NCI-H774 (cell line): ENCODE results near the gene TAP1.
"Not testable (repeated sequence)": the region's sequence is repeated elsewhere in the genome, so short reads cannot be mapped to it uniquely, and the experiment has no call there.

Source experiments
- DNase-seq: peaks from one replicate; lab custom pipeline; 2025; lab: John Stamatoyannopoulos, UW

The TAP1 gene, protein sequence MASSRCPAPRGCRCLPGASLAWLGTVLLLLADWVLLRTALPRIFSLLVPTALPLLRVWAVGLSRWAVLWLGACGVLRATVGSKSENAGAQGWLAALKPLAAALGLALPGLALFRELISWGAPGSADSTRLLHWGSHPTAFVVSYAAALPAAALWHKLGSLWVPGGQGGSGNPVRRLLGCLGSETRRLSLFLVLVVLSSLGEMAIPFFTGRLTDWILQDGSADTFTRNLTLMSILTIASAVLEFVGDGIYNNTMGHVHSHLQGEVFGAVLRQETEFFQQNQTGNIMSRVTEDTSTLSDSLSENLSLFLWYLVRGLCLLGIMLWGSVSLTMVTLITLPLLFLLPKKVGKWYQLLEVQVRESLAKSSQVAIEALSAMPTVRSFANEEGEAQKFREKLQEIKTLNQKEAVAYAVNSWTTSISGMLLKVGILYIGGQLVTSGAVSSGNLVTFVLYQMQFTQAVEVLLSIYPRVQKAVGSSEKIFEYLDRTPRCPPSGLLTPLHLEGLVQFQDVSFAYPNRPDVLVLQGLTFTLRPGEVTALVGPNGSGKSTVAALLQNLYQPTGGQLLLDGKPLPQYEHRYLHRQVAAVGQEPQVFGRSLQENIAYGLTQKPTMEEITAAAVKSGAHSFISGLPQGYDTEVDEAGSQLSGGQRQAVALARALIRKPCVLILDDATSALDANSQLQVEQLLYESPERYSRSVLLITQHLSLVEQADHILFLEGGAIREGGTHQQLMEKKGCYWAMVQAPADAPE

DNA sequence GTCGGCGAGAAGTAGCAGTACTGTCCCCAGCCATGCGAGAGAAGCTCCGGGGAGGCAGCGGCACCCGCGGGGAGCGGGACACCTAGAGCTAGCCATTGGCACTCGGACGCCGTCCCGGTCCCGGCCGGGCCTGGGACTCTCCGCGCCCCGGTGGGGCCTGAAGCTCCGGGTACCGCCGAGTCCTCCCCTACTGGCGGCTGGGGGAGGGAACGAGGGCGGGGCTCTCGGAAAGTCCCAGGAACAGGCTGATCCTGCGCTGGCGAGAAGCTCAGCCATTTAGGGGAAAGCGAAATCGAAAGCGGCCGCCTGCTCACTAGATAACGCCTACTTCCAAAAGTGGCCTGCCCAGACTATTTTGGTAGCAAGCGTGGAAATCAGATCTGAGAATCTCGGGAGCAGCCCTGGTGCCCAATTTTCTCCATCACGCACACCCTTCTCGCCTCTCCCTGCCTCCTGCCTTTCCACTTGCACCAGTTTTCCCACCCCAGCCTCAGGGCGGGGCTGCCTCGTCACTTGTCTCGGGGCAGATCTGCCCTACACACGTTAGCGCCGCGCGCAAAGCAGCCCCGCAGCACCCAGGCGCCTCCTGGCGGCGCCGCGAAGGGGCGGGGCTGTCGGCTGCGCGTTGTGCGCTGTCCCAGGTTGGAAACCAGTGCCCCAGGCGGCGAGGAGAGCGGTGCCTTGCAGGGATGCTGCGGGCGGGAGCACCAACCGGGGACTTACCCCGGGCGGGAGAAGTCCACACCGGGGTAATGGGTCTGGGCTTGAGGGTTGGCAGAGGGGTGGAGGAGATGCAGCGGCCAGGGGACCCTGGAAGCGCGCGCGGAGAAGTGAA, at the start of gene TAP1, which contains the start of gene PSMB9:
Gene TAP1 (minus strand): TSS at position 164 of the 835 bp plus-strand sequence. CDS start 68 bp downstream, at position 96.
Gene PSMB9 (plus strand): TSS at position 652 of the 835 bp plus-strand sequence. CDS start 38 bp downstream, at position 690.
- peak; percentile 86 for DNase-seq

DNA sequence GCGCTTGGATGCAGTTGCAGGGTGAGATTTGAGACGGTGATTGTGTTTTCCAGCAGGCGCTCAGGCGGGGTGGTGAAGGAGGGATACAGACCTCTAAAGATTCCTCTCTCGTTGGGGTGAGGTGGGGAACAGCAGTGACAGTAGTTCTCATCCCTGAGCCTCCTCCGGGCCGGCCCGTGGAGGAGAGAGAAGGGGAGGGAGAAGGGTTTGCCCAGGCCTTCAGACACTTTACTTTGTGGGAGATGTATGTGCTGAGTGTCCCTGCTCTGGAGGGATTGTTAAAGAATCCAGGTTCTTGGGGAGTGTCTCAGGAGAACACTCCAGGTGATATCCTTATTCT, 41.5 kb upstream of the TAP1 start:
- no peak for DNase-seq

DNA sequence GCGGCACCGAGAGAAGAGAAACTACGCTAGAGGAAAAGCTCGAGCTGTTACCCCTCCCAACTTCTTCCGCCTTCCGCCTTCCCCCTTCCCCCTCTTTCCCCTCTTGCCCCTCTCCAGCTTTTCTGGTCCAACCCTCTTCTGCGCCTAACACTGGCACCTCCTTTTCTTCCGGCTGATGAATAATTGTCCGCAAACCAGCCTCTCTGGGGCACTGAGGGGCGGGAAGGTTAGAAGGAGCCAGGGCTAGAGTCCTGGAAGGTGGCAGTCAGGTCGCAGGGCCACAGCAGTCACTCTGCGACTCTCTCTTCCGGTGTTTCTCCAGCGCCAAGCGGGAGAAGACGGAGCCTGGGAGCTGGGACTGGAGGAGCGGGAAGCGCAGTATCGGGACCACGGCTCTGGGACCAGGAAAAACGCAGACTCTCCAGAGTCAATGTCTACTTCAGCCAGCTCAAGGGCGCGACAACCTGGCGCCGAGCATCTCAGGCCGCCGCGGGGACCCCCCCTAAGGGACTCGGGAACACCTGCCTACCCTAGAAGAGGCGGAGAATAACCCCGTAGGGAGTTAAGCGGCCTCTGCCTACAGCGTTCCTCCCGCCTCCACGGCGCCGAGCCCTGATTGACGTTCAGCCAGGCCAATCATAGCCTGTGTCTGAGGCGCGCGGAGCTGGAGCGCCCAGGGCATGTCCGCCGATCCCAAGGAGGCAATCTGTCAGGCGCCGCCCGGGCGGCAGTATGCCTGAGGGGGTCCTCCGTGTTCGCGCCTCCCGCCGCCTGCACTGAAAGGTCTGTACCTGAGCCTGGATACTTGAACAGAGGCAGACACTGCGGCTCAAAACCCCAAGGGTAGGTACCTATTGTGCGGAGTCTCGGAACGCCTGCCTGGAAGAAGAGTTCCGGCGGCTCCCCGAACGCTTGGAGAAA, 40.8 kb upstream of the TAP1 start:
- DNase-seq = peak; percentile 96

DNA sequence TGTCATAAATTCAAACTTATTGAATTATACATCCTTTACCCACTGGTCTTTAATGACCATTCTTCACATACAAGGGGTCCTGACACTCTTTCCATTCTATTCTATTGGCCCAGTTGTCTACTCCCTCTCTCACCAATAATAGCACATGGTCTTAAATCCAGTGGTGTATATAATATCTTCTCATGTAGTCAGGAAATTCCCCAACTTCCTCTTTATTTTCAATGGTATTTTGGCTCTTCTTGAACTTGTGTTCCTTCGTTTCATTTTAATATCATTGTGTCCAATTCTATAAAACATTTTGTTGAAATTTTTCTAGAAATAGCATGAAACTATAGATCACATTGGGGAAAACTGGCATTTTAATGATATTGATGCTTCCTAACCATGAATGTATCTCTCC, 37.3 kb upstream of the TAP1 start:
- DNase-seq = no peak

DNA sequence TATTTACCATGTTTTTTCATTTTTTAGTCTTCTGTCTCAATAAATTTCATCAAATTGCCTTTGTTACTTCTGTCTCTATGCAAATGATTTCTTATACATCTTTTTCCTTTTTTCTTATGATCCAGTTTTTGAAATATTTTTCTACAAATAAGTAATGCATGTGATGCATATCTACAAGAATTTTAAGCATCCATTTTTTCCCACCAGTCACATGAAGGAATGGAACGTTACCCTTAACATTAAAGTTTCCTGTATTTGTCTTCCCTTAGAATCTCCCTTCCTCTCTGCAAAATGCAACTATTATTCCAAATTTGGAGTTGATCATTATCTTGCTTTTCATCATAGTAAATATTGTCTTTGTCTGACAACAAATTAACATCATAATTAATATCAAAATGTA, 36.0 kb upstream of the TAP1 start:
- DNase-seq = no peak

DNA sequence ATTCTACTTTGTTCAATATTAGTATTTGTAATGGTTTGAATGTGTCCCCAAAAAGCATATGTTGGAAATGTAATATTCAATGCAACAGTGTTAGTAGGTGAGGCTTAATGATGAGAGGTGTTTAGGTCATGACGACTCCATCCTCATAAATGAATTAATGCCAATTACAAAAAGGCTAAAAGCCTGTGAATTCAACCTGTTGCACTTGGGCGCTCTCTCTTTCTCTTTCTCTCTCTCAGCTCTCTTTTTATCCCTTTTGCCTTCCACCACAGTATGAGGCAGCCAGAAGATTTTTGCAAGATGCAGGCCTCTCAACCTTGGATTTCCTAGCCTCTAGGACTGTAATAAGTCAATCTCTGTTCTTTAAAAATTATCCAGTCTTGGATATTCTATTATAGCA, 35.1 kb upstream of the TAP1 start:
- no peak for DNase-seq

DNA sequence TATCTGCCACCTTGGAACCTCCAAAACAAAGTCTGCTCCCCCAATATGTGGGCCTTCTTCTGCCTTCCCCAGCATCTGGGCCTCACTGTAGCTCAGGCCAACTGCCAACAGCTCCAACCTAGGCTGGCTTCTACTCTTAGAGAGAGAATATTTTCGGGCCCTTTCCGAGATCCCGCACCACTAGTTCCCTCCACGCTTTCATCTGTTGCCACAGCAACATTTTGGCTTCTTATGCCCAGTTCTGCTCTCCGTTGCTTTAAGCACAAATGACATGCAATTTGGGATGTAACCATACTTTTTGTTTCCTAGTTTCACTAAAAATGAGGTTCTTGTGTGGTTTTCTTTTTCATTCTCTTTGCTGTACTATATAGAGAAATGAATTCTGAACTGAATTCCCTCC, 34.1 kb upstream of the TAP1 start:
- no peak for DNase-seq

DNA sequence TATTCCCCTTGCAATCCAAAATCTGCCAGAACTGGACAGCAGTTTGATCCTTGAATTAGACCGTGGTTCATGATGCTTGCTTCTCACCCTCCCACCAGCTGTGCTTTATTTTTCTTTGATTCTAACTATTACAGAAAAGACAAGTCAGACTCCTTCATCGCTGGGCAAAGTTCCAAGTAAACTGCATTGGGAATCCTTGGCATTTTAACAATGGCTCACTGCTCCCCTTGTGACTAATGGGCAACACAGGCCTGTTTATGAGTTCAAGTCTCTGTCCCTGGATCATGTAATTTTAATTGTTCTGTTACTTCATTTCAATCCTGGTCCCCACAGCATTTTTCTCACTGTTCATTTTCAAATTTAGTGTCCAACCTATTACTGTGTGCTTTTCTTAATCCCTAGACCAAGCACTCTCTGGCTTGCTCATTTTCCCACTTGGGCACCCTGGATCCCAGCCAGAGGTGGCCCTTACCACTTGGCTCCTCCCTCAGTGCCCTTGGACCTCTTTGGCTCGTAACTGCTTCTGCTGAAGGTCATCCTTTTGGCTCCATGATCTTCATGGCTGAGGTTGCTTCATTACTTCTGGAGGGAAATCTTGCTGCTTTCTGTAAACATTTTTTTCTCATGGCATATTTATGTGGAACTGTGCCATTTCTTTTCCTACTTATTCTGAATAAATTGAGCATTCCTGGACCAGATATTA, 33.3 kb upstream of the TAP1 start:
- DNase-seq = no peak

DNA sequence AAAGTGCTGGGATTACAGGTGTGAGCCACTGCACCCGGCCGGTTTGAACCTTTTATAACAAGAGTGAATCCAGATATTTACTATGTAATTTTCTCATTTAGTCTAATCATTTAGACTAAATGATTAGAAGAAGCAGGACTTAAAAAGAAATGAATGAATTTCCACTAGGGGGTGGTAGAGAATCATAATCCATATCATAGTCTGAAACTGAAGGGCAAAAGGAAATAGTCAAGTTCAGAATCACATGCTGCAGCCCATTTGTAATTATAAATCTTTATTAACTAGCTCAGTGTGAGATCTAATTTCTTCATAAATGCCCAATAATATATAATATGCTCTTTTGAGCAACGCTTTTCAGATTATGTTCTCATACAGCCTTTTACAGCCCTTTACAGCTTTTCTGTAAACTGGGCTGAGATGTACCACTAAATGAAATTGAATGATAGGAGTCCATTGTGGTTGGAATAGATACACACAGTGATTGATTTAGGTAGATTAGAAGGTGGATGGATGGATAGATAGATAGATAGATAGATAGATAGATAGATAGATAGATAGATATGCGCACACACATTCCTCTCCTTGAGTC, 32.3 kb upstream of the TAP1 start:
- peak; percentile 45 for DNase-seq

DNA sequence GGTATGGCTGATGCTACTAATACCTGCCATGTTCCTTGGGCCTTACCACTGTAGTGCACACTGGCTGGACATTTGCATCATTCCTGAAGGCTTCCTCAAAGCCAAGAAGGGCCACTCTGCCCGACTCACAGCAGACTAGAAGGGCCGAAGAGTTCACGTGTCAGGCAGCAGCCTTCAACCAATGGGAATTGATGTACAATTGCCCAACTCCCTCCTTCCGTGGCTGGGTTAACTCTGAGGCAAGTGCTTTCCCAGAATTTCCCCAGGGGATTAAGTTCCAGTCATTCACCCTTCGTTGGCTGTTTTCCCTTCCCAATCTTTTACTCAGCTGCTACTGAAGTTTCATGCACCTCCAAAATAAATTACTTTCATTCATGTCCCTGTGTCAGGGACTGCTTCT, 30.3 kb upstream of the TAP1 start:
- DNase-seq = no peak

DNA sequence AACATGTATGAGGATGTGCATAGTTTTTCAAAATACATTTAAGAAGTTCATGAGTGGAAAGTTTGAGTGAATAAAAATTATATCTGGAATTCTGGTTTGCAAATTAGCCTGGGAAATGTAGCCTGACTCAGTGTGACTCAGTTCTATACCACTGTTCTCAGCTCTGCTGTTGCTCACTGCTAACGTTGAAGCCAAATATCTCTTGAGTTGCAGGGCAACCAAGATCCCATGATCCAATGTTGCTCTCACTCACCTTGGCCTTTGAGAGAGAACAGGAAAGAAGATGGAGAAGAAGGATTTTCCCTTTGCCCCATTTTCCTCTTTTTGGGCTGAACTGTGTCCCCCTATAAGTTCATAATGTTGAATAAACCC, 29.4 kb upstream of the TAP1 start:
- no peak for DNase-seq

DNA sequence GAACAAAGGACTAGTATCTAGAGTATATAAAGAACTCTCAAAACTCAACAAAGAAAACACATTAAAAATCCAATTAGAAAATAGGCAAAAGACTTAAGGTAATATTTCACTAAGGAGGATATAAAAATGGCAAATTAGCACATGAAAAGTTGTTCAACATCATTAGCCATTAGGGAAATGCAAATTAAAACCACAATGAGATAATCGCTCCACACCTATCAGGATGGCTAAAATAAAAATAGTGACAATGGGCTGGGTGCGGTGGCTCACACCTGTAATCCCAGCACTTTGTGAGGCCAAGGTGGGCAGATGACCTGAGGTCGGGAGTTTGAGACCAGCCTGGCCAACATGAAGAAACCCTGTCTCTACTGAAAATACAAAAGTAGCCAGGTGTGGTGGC, 27.5 kb upstream of the TAP1 start:
- DNase-seq = not testable (repeated sequence)

DNA sequence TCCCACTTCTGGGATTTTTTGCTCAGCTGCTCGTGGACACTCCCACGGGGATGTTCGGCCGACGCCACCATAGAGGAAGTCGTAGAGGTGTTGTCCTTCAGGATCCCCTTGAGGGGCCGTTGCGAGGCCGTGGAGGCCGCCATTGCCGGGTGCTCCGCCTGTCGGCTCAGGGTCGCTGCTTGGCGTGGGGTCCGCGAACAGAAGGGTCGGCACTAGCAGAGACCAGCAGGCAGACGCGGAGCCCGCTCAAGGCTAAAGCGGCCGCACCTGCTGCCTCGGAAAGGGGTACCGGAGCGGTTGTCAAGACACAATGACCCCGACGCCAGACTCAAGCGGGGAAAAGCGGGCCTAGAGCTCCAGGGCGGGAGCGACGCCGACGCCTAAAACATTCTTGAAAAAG, 26.2 kb upstream of the TAP1 start:
- DNase-seq = no peak

DNA sequence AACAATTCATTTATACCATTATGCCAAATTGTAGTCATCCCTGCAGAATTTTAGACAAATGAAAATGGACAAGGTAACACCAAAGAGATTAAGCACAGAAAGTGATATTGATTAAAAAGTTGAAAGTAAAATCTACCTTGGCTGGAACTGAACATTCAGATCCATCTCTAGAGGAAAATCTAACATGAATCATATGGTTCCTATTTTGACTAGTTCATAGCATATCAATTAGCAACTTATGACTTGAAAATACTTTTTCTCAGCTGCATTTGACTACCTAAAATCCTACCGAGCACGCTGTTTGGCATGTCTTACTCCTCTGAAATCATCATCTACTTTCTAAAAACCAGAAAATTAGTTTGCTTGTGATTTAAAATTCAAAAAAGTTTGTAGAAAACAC, 23.1 kb upstream of the TAP1 start:
- DNase-seq = no peak

DNA sequence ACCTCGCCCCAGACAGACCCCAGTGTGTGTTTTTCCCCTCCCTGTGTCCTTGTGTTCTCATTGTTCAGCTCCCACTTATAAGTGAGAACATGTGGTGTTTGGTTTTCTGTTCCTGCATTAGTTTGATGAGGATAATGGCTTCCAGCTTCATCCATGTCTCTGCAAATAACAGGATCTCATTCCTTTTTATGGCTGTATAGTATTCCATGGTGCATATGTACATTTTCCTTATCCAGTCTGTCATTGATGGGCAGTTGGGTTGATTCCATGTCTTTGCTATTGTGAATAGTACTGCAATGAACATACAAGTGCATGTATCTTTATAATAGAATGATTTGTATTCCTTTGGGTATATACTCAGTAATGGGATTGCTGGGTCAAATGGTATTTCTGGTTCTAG, 20.4 kb upstream of the TAP1 start:
- not testable (repeated sequence) for DNase-seq

DNA sequence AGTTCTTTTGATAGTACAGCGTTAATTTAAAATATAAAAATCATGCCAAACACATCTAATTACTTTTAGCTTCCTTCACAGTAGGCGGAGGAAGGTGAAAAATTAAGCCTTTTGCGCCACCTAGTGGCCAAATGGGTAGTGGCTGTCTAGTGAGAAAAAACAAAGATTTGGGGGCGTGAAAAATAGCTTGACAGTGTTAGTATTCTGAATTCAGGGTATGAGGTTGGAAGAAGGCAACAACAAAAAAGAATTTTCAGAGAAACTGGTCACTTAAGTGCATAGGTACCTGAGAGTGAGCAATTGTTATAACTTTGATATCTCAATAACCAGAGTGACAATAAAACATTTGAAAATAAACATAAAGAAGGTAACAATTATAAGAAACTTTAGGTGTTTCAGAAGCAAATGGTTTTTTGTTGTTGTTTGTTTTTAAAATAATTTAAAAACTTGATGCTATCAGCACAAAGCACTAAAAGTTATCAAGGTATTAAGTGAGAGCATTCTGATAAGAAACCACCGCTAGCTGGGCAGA, 14.8 kb upstream of the TAP1 start:
- peak; percentile 42 for DNase-seq

DNA sequence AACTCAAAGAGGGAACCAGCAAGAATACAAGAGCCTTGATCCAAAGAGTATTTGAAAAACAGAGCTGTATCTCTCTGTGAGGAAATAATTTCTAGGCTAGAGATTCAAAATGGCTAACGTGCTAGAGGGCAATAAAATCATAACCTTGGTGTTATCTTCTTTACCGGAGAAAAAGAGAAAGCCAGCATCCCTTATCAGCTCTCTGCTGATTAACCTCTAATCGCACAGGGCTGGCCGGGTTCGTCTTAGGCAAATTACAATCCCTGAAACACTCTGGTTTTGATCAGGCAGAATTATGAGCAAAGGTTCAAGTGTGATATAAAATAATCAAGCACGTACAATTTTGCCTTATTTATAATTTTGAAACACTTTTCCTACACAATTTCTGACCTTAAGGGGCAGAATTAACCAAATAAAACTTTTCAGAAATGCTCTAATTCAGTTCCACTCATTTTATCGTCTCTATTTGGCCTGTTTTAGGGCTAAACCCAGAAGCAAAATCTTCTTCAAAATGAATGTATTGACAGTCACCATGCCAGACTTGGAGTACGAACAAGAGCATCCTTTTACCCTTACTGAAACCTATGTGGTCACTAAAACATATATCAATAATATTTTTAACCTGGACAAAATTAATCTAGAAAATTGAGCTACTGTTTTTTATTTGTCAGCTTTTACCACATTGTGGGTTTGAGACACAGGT, 14.2 kb upstream of the TAP1 start:
- no peak for DNase-seq

DNA sequence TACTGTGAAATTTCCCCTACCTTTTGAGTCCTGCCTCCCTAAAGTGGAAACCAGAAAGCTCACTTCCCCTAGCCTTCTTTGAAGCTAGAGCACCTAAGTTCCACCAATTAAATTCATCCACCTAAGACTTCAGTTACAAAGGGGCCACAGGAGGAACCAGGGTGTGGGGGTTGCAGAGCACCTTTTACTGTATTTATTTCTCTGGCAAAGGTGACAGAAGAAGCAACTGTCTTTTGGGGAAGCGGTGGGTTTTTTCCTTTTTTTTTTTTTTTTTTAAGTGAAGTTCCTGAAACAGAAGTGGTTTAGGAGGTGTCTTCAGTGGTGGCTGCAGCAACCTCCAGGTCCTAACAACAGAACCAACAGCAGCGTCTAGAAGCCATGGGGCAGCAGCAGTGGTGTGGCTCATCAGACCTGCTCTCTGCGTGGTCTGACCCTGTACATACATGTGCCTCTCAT, 13.5 kb upstream of the TAP1 start:
- DNase-seq = no peak

DNA sequence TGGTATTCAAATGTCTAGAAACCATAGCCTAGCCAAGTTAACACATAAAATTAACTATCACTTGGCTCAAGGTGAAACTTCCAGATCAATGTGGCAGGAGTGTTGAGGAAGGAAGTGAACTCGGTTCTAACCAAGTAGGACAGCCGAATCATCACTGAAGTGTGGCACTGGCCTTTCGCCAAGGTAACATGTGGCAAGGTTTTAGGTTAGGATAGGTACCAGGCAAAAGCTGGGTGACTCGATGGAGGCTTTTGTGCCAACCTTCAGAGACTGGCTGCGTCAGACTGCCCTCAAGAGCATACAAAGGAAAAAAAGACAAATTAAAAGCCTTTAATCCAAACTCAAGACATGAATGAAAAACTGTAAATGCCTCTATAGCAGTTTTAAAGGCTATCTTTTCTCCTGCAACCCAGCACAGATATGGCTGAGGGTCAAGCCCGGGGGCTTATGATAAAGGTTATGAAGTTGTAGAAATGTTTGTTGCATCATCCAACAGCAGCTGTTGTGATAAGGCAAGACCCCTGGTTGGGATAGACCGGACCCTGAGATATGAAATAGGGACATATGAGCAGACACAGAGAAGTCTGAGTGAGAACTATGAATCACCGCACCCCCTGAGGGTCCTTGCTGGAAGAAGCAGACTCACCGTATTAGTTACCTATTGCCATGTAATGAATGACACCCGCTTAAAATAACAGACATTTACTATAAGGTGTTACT, 12.4 kb upstream of the TAP1 start:
- DNase-seq = no peak
